Measurements from ENCODE around the gene SLC12A7. TPM values are rescaled to one million over a fixed set of nuclear protein-coding genes. Genes with fewer than 3 reads are reported as not detected.

SLC12A7 gene
- total RNA-seq, 5 donors from 2014 or later (not counting 1 experiment from before 2014, with no cell fraction given), result 33.7 to 97.4 (median 41.2) TPM

DNA sequence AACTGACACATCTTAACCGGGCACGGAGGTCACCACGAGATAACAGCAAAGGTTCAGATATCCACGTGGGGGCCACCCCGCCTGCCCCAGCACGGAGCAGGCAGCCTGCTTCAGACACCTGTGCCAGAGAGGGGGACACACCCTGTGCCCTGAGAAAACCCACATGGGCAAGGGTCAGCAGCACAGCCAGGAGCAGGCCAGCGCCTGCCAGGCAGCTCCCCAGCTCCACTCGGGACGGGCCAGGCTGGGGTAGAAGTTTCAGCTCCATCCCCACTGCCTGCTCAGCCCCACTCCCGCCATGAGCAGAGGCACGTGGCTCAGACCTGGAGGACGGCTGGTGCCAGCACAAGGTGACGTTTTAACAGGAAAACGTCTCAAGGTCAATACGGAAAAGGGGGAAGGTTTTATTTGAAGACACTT, 22.2 kb downstream of the SLC12A7 start:
- H3K4me1 ChIP-seq (ENCODE audit: control insufficient read depth in 1 of 2, extremely low read depth in 1 of 2, insufficient read depth in 2 of 2, low read length in 2 of 2), result no peaks in the 10 kb centered on the region
- no peak for ATAC-seq (replicated peaks in 1 of 4)
- H3K9me3 Mint-ChIP-seq, result no peaks in the 10 kb centered on the region
- H3K4me3 Mint-ChIP-seq, result no peak overlapping the region
- peaks cover 4% of the 10 kb centered on the region for H3K36me3 Mint-ChIP-seq
- H3K27me3 Mint-ChIP-seq, result no peaks in the 10 kb centered on the region
- no peaks in the 10 kb centered on the region for H3K27me3 ChIP-seq (replicated peaks in 1 of 2; ENCODE audit: control insufficient read depth in 2 of 2, extremely low read depth in 1 of 2, insufficient read depth in 2 of 2, low read length in 1 of 2)
- H3K27ac Mint-ChIP-seq, result no peak overlapping the region
- no peak overlapping the region for H3K4me3 ChIP-seq (ENCODE audit: control insufficient read depth in 1 of 2, extremely low read depth in 1 of 2, low read length in 1 of 2)
- CTCF ChIA-PET, result no interaction called here
- H3K4me1 Mint-ChIP-seq, result peaks cover 0 to 2% (median 0%) of the 10 kb centered on the region in 3 donors
- DNase-seq, result no peak
- POLR2A ChIA-PET, result no interaction called here
- H3K27ac ChIP-seq (ENCODE audit: low read length), result no peak overlapping the region
- H3K36me3 ChIP-seq (ENCODE audit: control insufficient read depth in 2 of 2, extremely low read depth in 1 of 2, insufficient read depth in 1 of 2, low read length in 1 of 2), result peaks cover 7 to 32% of the 10 kb centered on the region in 2 donors
- 89% methylated on average over 13 of the region's 15 CpGs for WGBS (ENCODE audit: insufficient coverage)
- H3K9me3 ChIP-seq, result no peaks in the 10 kb centered on the region

DNA sequence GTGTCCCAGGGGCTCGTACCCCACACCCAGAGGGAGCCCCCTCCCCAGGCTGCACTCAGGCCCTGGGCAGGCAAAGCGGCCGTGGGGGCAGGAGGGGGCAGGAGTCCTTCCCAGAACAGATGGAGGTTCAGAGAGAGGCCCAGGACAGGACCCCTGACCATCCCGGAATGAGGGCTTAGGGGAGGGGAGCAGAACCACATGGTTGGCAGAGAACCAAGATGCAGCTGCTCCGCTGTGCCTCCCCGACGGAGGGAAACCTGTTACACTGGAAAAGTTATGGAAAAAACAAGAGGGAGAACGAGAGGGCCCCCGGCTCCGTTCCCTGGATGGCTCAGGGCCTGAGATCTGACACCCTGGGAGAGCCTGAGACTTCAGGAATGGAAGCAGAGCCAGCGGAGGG, 22.7 kb downstream of the SLC12A7 start:
- Mint-ChIP-seq H3K27ac (no peak overlapping the region), H3K27me3 (no peaks in the 10 kb centered on the region), H3K4me3 (no peak overlapping the region), H3K9me3 (no peaks in the 10 kb centered on the region), H3K36me3 (peaks cover under 1% of the 10 kb centered on the region), H3K4me1 (peaks cover 0 to under 1% (median 0%) of the 10 kb centered on the region in 3 donors)
- no peak for DNase-seq
- Histone ChIP-seq H3K4me1 (ENCODE audit: control insufficient read depth in 1 of 2, extremely low read depth in 1 of 2, insufficient read depth in 2 of 2, low read length in 2 of 2) (no peaks in the 10 kb centered on the region), H3K27me3 (replicated peaks in 1 of 2; ENCODE audit: control insufficient read depth in 2 of 2, extremely low read depth in 1 of 2, insufficient read depth in 2 of 2, low read length in 1 of 2) (no peaks in the 10 kb centered on the region), H3K4me3 (ENCODE audit: control insufficient read depth in 1 of 2, extremely low read depth in 1 of 2, low read length in 1 of 2) (no peak overlapping the region), H3K27ac (ENCODE audit: low read length) (no peak overlapping the region), H3K36me3 (ENCODE audit: control insufficient read depth in 2 of 2, extremely low read depth in 1 of 2, insufficient read depth in 1 of 2, low read length in 1 of 2) (peaks cover 7 to 36% of the 10 kb centered on the region in 2 donors), H3K9me3 (no peaks in the 10 kb centered on the region)
- ATAC-seq (replicated peaks in 1 of 4), result no peak
- ChIA-PET CTCF (no interaction called here), POLR2A (no interaction called here)
- 91% methylated on average over 11 of the region's 11 CpGs for WGBS (ENCODE audit: insufficient coverage)

DNA sequence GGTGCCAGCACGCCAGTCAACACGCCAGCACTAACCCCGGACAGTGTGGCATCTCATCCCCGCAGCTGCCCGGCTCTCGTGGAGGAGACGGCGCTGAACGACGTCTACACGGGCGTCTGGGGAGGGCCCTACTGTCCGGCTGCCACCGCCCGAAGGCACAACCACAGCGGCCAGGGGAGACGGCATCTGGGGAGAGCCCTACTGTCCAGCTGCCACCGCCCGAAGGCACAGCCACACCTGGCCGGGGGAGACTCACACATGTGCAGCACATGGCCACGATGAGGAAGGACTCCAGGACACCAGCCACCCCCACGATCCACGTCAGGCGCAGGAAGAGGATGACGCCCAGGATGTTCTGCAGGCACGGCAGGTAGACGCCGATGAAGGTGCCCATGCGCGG, 23.1 kb downstream of the SLC12A7 start:
- Histone ChIP-seq H3K36me3 (ENCODE audit: control insufficient read depth in 2 of 2, extremely low read depth in 1 of 2, insufficient read depth in 1 of 2, low read length in 1 of 2) (peaks cover 7 to 36% of the 10 kb centered on the region in 2 donors), H3K4me1 (ENCODE audit: control insufficient read depth in 1 of 2, extremely low read depth in 1 of 2, insufficient read depth in 2 of 2, low read length in 2 of 2) (no peaks in the 10 kb centered on the region), H3K9me3 (no peaks in the 10 kb centered on the region), H3K27me3 (replicated peaks in 1 of 2; ENCODE audit: control insufficient read depth in 2 of 2, extremely low read depth in 1 of 2, insufficient read depth in 2 of 2, low read length in 1 of 2) (no peaks in the 10 kb centered on the region), H3K27ac (ENCODE audit: low read length) (no peak overlapping the region), H3K4me3 (ENCODE audit: control insufficient read depth in 1 of 2, extremely low read depth in 1 of 2, low read length in 1 of 2) (no peak overlapping the region)
- Mint-ChIP-seq H3K27ac (no peak overlapping the region), H3K36me3 (no peaks in the 10 kb centered on the region), H3K4me3 (no peak overlapping the region), H3K27me3 (no peaks in the 10 kb centered on the region), H3K4me1 (no peaks in the 10 kb centered on the region), H3K9me3 (no peaks in the 10 kb centered on the region)
- ChIA-PET CTCF (no interaction called here), POLR2A (no interaction called here)
- 96% methylated on average over 29 of the region's 30 CpGs for WGBS (ENCODE audit: insufficient coverage)
- ATAC-seq (replicated peaks in 1 of 4) (no peak), DNase-seq (no peak)

DNA sequence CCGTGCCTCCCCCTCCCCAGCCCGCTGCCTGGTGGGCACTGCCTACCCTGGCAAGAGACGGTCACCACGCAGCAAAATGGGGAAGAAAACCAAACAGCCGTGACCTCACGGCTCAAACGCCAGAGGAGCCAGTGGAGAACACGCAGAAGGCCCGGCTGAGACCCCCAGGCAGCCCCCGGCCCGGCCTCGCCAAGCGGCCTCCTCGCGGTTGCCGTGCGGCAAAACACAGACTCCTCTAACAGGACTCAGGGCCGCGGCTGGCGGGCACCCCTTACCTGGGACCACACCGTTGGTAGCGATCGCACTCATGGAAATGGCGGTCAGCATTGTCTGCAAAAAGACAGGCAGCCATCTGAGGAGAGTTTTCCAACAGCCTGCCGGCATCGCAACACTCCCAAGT, 23.8 kb downstream of the SLC12A7 start:
- no peaks in the 10 kb centered on the region for H3K9me3 Mint-ChIP-seq
- Histone ChIP-seq H3K36me3 (ENCODE audit: control insufficient read depth in 2 of 2, extremely low read depth in 1 of 2, insufficient read depth in 1 of 2, low read length in 1 of 2) (peaks cover 7 to 39% of the 10 kb centered on the region in 2 donors), H3K4me1 (ENCODE audit: control insufficient read depth in 1 of 2, extremely low read depth in 1 of 2, insufficient read depth in 2 of 2, low read length in 2 of 2) (no peaks in the 10 kb centered on the region), H3K9me3 (no peaks in the 10 kb centered on the region), H3K4me3 (ENCODE audit: control insufficient read depth in 1 of 2, extremely low read depth in 1 of 2, low read length in 1 of 2) (no peak overlapping the region), H3K27ac (ENCODE audit: low read length) (no peak overlapping the region), H3K27me3 (replicated peaks in 1 of 2; ENCODE audit: control insufficient read depth in 2 of 2, extremely low read depth in 1 of 2, insufficient read depth in 2 of 2, low read length in 1 of 2) (no peaks in the 10 kb centered on the region)
- H3K27ac Mint-ChIP-seq, result no peak overlapping the region
- H3K27me3 Mint-ChIP-seq, result no peaks in the 10 kb centered on the region
- no peaks in the 10 kb centered on the region for H3K36me3 Mint-ChIP-seq
- DNase-seq, result no peak
- H3K4me1 Mint-ChIP-seq, result no peaks in the 10 kb centered on the region
- CTCF ChIA-PET, result no interaction called here
- H3K4me3 Mint-ChIP-seq, result no peak overlapping the region
- no peak for ATAC-seq (replicated peaks in 1 of 4)
- WGBS (ENCODE audit: insufficient coverage), result over 99% methylated on average over 24 of the region's 26 CpGs
- POLR2A ChIA-PET, result no interaction called here

DNA sequence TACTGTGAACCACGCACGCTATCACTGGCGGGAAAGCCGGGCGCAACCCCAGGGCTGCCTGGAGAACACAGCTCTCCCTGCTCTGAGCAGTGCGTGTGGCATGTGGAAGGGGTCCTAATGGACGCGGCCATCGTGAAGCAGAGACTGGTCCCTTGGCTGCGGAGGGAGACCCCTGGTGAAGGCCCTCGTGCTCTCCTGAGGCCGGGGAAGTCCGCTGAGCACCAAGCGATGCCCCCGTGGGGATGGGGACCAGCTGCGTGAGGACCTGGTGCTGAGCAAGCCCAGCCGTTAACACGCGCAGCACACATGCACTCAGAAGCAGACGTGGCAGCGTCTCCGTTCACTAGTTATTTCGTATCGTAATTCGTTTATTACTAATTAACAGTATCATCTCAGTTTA, 24.4 kb downstream of the SLC12A7 start:
- ChIA-PET CTCF (no interaction called here), POLR2A (no interaction called here)
- DNase-seq, result no peak
- 98% methylated on average over 20 of the region's 25 CpGs for WGBS (ENCODE audit: insufficient coverage)
- Histone ChIP-seq H3K4me3 (ENCODE audit: control insufficient read depth in 1 of 2, extremely low read depth in 1 of 2, low read length in 1 of 2) (no peak overlapping the region), H3K27ac (ENCODE audit: low read length) (no peak overlapping the region), H3K36me3 (ENCODE audit: control insufficient read depth in 2 of 2, extremely low read depth in 1 of 2, insufficient read depth in 1 of 2, low read length in 1 of 2) (peaks cover 7 to 40% of the 10 kb centered on the region in 2 donors), H3K9me3 (no peaks in the 10 kb centered on the region), H3K4me1 (ENCODE audit: control insufficient read depth in 1 of 2, extremely low read depth in 1 of 2, insufficient read depth in 2 of 2, low read length in 2 of 2) (no peaks in the 10 kb centered on the region), H3K27me3 (replicated peaks in 1 of 2; ENCODE audit: control insufficient read depth in 2 of 2, extremely low read depth in 1 of 2, insufficient read depth in 2 of 2, low read length in 1 of 2) (no peaks in the 10 kb centered on the region)
- Mint-ChIP-seq H3K4me1 (no peaks in the 10 kb centered on the region), H3K27me3 (no peaks in the 10 kb centered on the region), H3K4me3 (no peak overlapping the region), H3K27ac (no peak overlapping the region), H3K9me3 (no peaks in the 10 kb centered on the region), H3K36me3 (no peaks in the 10 kb centered on the region)
- ATAC-seq (replicated peaks in 1 of 4), result no peak

DNA sequence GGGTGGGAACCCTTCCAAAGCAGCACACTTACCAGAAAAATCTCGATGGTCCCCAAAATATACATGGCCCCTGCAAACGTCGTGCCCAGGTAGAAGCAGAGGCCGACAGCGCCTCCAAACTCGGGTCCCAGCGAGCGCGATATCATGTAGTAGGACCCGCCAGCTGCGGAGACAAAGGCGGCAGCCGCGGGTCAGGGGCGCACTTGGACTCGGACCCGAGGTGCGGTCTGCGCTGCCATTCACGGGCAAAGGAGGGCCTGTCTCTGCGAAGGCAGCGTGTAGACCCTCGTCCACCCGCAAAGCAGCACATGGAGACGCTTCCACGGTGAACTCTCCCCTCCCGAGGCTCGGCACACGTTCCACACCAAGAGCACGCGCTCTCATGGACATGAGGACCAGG, 25.0 kb downstream of the SLC12A7 start:
- no peak for DNase-seq
- no peak overlapping the region for H3K27ac ChIP-seq (ENCODE audit: low read length)
- Mint-ChIP-seq H3K36me3 (no peaks in the 10 kb centered on the region), H3K9me3 (no peaks in the 10 kb centered on the region), H3K4me3 (no peak overlapping the region), H3K27me3 (no peaks in the 10 kb centered on the region), H3K27ac (no peak overlapping the region), H3K4me1 (no peaks in the 10 kb centered on the region)
- H3K4me3 ChIP-seq (ENCODE audit: control insufficient read depth in 1 of 2, extremely low read depth in 1 of 2, low read length in 1 of 2), result no peak overlapping the region
- H3K9me3 ChIP-seq, result no peaks in the 10 kb centered on the region
- no peaks in the 10 kb centered on the region for H3K27me3 ChIP-seq (replicated peaks in 1 of 2; ENCODE audit: control insufficient read depth in 2 of 2, extremely low read depth in 1 of 2, insufficient read depth in 2 of 2, low read length in 1 of 2)
- H3K36me3 ChIP-seq (ENCODE audit: control insufficient read depth in 2 of 2, extremely low read depth in 1 of 2, insufficient read depth in 1 of 2, low read length in 1 of 2), result peaks cover 7 to 40% of the 10 kb centered on the region in 2 donors
- ATAC-seq (replicated peaks in 1 of 4), result no peak
- 98% methylated on average over 28 of the region's 31 CpGs for WGBS (ENCODE audit: insufficient coverage)
- CTCF ChIA-PET, result no interaction called here
- POLR2A ChIA-PET, result no interaction called here
- H3K4me1 ChIP-seq (ENCODE audit: control insufficient read depth in 1 of 2, extremely low read depth in 1 of 2, insufficient read depth in 2 of 2, low read length in 2 of 2), result no peaks in the 10 kb centered on the region

DNA sequence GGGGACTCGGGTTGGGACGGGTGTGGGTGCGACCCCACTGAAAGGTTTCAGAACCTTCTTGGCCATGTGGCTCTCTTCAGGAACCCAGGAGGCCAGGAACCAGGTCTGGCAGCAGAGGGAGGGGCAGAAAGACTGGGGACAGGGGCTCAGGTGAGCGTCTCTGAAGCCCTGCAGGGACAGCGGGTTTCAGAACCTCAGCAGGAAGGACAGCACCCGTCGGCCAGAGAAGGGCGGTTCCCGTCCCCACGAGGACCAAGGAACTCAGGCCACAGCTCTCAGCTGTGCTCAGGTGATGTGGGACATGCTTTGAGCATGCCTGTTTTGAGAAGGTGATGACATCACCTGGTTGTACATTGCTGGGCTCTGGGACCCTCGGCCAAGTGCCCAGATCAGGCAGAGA, 25.7 kb downstream of the SLC12A7 start:
- H3K27me3 Mint-ChIP-seq, result no peaks in the 10 kb centered on the region
- no peaks in the 10 kb centered on the region for H3K27me3 ChIP-seq (replicated peaks in 1 of 2; ENCODE audit: control insufficient read depth in 2 of 2, extremely low read depth in 1 of 2, insufficient read depth in 2 of 2, low read length in 1 of 2)
- H3K4me1 Mint-ChIP-seq, result no peaks in the 10 kb centered on the region

More for the DNA sequence above, 25.7 kb downstream of the SLC12A7 start:
- ChIA-PET CTCF (no interaction called here), POLR2A (no interaction called here)
- Mint-ChIP-seq H3K4me3 (no peak overlapping the region), H3K36me3 (no peaks in the 10 kb centered on the region), H3K9me3 (no peaks in the 10 kb centered on the region), H3K27ac (no peak overlapping the region)
- DNase-seq (no peak), ATAC-seq (replicated peaks in 1 of 4) (no peak)
- no peaks in the 10 kb centered on the region for H3K4me1 ChIP-seq (ENCODE audit: control insufficient read depth in 1 of 2, extremely low read depth in 1 of 2, insufficient read depth in 2 of 2, low read length in 2 of 2)
- no peak overlapping the region for H3K27ac ChIP-seq (ENCODE audit: low read length)
- no peak overlapping the region for H3K4me3 ChIP-seq (ENCODE audit: control insufficient read depth in 1 of 2, extremely low read depth in 1 of 2, low read length in 1 of 2)
- H3K36me3 ChIP-seq (ENCODE audit: control insufficient read depth in 2 of 2, extremely low read depth in 1 of 2, insufficient read depth in 1 of 2, low read length in 1 of 2), result peaks cover 7 to 33% of the 10 kb centered on the region in 2 donors
- no peaks in the 10 kb centered on the region for H3K9me3 ChIP-seq
- WGBS (ENCODE audit: insufficient coverage), result 93% methylated on average over 11 of the region's 11 CpGs
